ENCODE results near the gene FAM20C. TPM values are rescaled to one million over a fixed set of nuclear protein-coding genes. Genes with fewer than 3 reads are reported as not detected.

Gene FAM20C
- total RNA-seq, 1 experiment from 2014 or later = 62.6 TPM

GRCh38 chr7:176381-176780, 16.0 kb upstream of the FAM20C start:
- no peak overlapping the region for H3K27ac ChIP-seq (ENCODE audit: insufficient read length, low read depth, low read length)
- no peak overlapping the region for H4K5ac ChIP-seq (ENCODE audit: insufficient read length, low read depth, low read length)
- no peak overlapping the region for H2AFZ ChIP-seq (ENCODE audit: low read length)
- Mint-ChIP-seq H3K36me3 (ENCODE audit: insufficient read depth in 1 of 3, low read depth in 3 of 3) (no peaks in the 10 kb centered on the region; a peak in 1 of 7 replicates), H3K4me3 (no peak overlapping the region), H3K27ac (no peak overlapping the region), H3K27me3 (ENCODE audit: low read depth) (peaks cover 11% of the 10 kb centered on the region), H3K9me3 (no peaks in the 10 kb centered on the region; a peak in 1 of 5 replicates), H3K4me1 (peaks cover 7 to 10% of the 10 kb centered on the region in 2 experiments)
- H3K23ac ChIP-seq (ENCODE audit: insufficient read length, low read depth, low read length) = no peak overlapping the region
- H3K27me3 ChIP-seq (ENCODE audit: insufficient read depth, low read length) = no peaks in the 10 kb centered on the region
- no peak overlapping the region for H2BK5ac ChIP-seq (ENCODE audit: insufficient read length, low read length)
- H3K56ac ChIP-seq (ENCODE audit: insufficient read length, low read depth, low read length) = no peak overlapping the region
- no peaks in the 10 kb centered on the region for H3K4me1 ChIP-seq (ENCODE audit: insufficient read depth, low read length)
- no peak overlapping the region for H4K91ac ChIP-seq (ENCODE audit: insufficient read length, low read depth, low read length)
- H2AK5ac ChIP-seq (ENCODE audit: insufficient read length, low read length) = no peak overlapping the region
- no peak overlapping the region for H4K8ac ChIP-seq (replicated peaks; ENCODE audit: insufficient read length, low read depth, low read length)
- no peak for DNase-seq
- no peak overlapping the region for H3K4me2 ChIP-seq (ENCODE audit: insufficient read depth, insufficient read length, low read length)
- WGBS (ENCODE audit: extremely low coverage, insufficient read length, low lambda C conversion rate) = no CpG with 5 or more reads among the region's 9 CpGs
- no peak overlapping the region for H3K4ac ChIP-seq (ENCODE audit: low read depth, low read length)
- H2BK12ac ChIP-seq (ENCODE audit: insufficient read length, low read depth, low read length) = no peak overlapping the region
- H2BK15ac ChIP-seq (ENCODE audit: low read depth, low read length) = no peak overlapping the region
- H2BK120ac ChIP-seq (ENCODE audit: low read depth, low read length, poor library complexity, severe bottlenecking) = no peak overlapping the region
- H3K18ac ChIP-seq (ENCODE audit: insufficient read length, low read depth, low read length) = no peak overlapping the region
- H4K20me1 ChIP-seq (ENCODE audit: control insufficient read depth, insufficient read depth, insufficient read length) = no peaks in the 10 kb centered on the region
- H3K79me2 ChIP-seq (ENCODE audit: insufficient read depth, low read length) = no peaks in the 10 kb centered on the region
- H3K14ac ChIP-seq (ENCODE audit: insufficient read depth, low read length) = no peak overlapping the region
- no peak overlapping the region for H3K9ac ChIP-seq (ENCODE audit: extremely low read depth, insufficient read length, low read length)
- no peak overlapping the region for H3T11ph ChIP-seq (ENCODE audit: low read length)
- no peaks in the 10 kb centered on the region for H3K23me2 ChIP-seq (ENCODE audit: insufficient read length, low read depth, low read length, poor library complexity, severe bottlenecking)
- no peak overlapping the region for H2BK20ac ChIP-seq (ENCODE audit: low read depth, low read length, poor library complexity, severe bottlenecking)
- TF ChIP-seq CTCF (conservative IDR thresholded peaks at IDR 0.05) = no peak
- H3K9me3 ChIP-seq (ENCODE audit: control insufficient read depth, low read depth, low read length) = no peaks in the 10 kb centered on the region
- H3K79me1 ChIP-seq (ENCODE audit: insufficient read depth, low read depth, low read length, poor library complexity, severe bottlenecking) = no peaks in the 10 kb centered on the region
